SU-DHL-6 (cell line): Measurements from ENCODE around the gene POLE4.

Experiments used
- CTCF ChIP-seq: fragments of 200-600 bp; sonication (generic); IDR thresholded peaks from one replicate; pipeline ENCODE4 v1.5.1; 2017; ENCODE audit warnings: antibody characterized with exemption, mild to moderate bottlenecking, low read length, moderate library complexity; ENCODE audit not compliant: insufficient read depth, poor library complexity, severe bottlenecking
- EZH2phosphoT487 ChIP-seq: fragments of 200-600 bp; sonication (generic), shearing (Covaris generic); conservative IDR thresholded peaks from 2 replicates; pipeline ENCODE4 v1.6.1; 2018; ENCODE audit warnings: mild to moderate bottlenecking, antibody characterized with exemption, low read length, moderate library complexity, mixed read lengths

- TF ChIP-seq CTCF (no peak), EZH2phosphoT487 (no peak)
Observed at GRCh38 chr2:74921236-74921736, 37.2 kb upstream of the POLE4 start.
